Measurements from ENCODE around the gene METTL16. TPM values are rescaled to one million over a fixed set of nuclear protein-coding genes. Genes with fewer than 3 reads are reported as not detected.

METTL16 gene
- total RNA-seq, 1 experiment from 2014 or later, result 21.3 TPM

DNA sequence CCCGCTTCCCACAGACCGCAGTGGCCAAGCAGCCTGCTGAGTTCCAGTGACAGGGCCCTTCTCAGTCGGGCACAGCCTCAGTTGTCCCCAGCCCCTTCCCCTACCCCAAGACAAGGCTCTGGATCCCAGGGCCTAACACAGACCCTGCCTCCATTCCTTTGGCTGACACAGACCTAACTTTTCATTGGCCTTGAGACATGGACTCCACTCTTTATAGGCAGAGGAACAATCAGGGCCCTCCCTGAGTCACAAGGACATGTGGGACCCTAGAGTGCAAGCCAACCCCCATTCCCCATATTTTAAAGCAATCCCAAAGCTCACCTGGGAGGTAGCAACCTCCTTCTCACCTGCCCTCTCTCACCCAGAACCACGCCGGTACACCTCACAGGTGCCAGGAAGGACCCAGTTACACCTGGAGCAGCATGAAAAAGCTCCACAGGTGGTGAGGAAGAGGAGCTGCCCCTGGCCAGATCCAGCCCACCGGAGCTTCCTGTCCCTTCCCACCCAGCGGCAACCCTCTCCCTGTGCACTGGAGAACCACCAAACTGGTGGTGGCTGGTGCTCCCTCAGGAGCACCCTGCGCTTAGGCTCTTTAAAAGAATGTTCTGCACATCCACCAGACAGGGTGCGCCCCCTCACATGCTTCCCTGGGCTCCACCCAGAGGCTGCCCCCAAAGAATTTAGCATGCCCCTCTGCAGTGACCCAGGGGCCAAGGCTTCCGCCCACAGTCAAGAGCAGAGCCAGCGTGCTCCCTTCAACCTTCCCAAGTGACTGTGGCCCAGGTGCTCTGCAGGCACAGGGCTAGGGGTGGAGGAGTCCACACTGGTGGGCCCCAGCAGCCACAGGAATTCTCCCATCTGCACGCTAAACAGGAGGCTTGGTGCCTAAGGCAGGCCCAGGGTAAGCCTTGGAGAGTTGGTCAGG is 114.2 kb downstream of the METTL16 start:
- Histone ChIP-seq H3K4me3 (peak overlapping the region; percentile 15; the same call in 1 of the 2 replicates), H3K27me3 (no peaks in the 10 kb centered on the region), H3K9me3 (no peaks in the 10 kb centered on the region), H3K36me3 (no peaks in the 10 kb centered on the region)
- no peak for DNase-seq

DNA sequence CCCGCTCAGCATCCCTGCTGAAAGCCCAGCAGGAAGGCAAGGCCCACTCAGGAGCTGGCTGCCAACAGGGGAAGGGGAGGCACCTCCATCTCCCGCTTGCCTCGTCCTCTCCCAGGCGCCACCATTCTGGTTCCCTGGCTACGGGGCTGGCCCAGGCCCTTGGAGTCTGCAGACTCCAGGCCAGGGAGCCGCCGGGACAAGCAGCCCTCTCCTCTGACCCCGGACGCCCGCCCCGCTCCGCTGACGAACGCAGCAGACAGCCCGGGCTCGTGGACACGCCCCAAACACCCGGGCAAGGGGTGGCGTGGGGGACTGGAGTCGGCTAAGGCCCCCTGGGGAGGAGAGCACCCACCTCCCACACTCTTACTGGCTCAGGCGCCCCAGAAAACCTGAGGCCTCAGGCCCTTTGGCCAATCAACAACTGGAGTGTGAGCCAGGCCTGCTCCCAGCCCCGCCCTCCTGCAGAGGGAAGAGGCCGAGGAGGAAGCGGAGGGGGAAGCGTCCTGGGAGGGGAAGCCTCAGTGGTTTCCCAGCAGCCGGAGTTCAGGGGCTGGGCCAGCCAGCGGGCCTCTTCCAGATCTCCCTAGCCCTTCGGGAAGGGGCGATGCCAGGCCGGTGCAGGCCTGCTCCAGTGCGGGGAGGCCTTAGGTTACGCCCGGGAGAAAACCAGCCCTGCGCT is 115.0 kb downstream of the METTL16 start:
- peak; percentile 95 for DNase-seq
- no peaks in the 10 kb centered on the region for H3K9me3 ChIP-seq

DNA sequence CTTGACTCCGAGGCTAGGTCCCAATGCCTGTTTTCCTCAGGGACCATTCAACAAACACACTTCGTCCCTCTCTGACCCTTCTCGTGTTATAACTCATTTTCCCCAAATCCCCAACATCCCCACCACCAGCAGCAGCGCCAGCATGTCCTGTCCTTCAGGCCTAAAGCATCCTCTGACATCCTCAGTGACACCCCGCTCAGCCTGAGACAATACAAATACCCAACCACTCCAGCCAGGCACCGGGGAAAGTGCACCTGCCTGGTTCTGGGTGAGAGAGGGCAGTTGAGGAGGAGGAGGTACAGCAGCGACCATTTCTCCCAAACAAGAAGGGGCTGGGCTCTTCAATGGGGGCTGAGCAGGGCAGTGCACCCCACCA is 115.5 kb downstream of the METTL16 start:
- H3K4me3 ChIP-seq, result peak overlapping the region; percentile 34
- no peaks in the 10 kb centered on the region for H3K27me3 ChIP-seq
- no peak for DNase-seq
- no peaks in the 10 kb centered on the region for H3K9me3 ChIP-seq
- H3K36me3 ChIP-seq, result peaks cover 6% of the 10 kb centered on the region

More for the DNA sequence above, 115.0 kb downstream of the METTL16 start:
- Histone ChIP-seq H3K36me3 (peaks cover 6% of the 10 kb centered on the region), H3K27me3 (no peaks in the 10 kb centered on the region), H3K4me3 (peak overlapping the region; percentile 34)

DNA sequence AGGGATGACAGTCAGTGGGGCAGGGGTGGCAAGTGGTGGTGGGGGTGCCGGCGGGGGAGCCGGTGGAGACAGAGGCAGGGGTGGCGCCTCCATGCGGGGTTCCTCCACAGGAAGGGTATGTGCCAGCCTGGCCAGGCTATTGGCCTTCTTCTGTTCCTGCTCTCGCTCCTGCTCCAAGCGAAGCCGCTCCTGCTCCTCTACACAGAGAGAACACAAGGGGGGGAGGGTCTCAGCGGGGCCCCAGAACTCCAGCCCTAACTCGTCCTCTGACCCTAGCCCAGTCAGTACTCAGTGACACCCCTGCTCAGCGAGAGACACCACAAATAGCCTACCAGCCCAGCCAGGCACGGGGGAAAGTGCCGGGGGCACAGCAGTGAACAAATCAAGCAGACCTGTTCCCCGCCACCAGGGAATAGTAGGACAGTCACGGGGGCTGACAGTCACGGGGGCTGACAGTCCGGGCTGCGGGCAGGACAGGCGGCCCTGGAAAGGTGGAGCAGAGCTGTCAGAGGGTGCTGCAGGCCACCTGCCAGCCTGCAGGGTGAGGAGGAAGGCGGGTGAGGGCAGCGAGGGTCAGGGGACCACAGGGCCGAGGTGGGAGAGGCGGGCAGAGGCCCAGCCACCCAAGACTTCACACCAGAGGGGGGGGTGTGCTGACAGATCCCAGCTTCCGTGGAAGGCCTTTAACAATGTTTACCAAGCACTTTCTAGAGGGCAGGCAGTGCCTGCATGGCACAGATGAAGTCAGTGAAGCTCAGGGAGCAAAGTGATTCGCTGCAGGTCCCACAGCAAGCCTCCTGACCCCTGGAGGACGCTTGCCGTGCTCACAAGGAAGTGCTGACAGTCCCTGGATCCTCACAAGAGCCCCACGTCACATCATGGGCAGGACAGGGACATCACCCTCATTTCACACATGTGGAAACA is 116.2 kb downstream of the METTL16 start:
- no peak for DNase-seq
- no peak overlapping the region for H3K4me3 ChIP-seq
- H3K36me3 ChIP-seq, result peaks cover 6% of the 10 kb centered on the region
- H3K9me3 ChIP-seq, result no peaks in the 10 kb centered on the region
- no peaks in the 10 kb centered on the region for H3K27me3 ChIP-seq

DNA sequence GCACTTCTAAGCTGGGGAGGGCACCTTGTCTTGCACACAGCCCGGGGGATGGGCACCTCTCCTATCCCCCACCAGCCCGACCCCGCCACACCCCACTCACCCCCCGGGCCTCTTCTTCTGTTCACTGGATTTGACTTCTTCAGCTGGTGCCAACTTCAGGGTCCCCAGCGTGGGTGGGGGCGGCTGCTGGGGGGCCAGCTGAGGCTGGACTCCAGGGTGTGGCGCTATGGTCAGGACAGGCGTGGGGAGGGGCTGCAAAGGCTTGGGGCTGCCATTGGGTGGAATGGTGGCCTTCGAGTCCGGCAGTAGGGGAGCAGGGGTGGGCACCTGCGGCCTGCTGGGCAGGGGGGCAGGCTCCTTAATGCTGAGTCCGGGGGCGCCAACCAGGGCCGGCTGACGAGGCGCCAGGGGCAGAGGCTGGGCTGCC is 116.9 kb downstream of the METTL16 start:
- DNase-seq, result no peak
- no peaks in the 10 kb centered on the region for H3K27me3 ChIP-seq
- H3K36me3 ChIP-seq, result peaks cover 6% of the 10 kb centered on the region
- H3K9me3 ChIP-seq, result no peaks in the 10 kb centered on the region
- no peak overlapping the region for H3K4me3 ChIP-seq

DNA sequence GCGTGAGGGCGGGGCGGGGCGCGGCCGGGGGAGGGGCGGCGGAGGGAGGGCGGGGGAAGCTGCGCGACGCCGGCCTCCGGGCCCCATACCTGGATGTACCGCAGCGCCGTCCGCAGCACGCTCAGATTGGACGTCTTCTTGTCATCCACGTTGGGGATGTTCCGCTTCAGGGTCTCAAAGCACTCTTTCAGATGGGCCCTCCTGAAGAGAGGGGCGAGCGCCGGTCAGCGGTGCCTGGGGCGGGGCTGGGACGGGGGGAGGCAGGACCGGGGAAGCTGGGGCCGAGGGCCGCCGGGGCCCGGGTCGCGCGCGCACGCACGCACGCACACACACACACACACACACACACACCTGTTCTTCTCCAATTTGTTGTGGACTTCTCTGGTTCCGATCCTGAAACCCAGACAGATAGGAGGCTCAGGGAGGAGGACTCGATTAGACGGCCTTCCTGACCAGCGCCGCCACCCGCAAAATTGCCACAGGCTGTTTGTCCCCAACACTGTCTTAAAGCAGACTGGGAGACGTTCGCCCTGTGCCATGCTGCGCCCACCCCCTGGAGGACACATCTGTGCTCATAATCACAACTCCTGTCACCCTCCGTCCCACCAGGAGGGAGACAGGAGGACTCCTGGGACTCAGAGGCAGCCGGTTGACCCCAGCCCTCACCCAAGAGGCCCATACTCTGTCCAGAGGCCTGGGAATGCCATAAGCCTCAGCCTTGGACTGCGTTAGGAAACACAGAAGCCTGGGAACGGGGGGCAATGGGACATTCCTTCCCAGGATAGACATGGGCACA is 117.5 kb downstream of the METTL16 start:
- no peak for DNase-seq
- H3K36me3 ChIP-seq, result peaks cover 6% of the 10 kb centered on the region
- no peaks in the 10 kb centered on the region for H3K27me3 ChIP-seq
- no peaks in the 10 kb centered on the region for H3K9me3 ChIP-seq
- H3K4me3 ChIP-seq, result no peak overlapping the region

DNA sequence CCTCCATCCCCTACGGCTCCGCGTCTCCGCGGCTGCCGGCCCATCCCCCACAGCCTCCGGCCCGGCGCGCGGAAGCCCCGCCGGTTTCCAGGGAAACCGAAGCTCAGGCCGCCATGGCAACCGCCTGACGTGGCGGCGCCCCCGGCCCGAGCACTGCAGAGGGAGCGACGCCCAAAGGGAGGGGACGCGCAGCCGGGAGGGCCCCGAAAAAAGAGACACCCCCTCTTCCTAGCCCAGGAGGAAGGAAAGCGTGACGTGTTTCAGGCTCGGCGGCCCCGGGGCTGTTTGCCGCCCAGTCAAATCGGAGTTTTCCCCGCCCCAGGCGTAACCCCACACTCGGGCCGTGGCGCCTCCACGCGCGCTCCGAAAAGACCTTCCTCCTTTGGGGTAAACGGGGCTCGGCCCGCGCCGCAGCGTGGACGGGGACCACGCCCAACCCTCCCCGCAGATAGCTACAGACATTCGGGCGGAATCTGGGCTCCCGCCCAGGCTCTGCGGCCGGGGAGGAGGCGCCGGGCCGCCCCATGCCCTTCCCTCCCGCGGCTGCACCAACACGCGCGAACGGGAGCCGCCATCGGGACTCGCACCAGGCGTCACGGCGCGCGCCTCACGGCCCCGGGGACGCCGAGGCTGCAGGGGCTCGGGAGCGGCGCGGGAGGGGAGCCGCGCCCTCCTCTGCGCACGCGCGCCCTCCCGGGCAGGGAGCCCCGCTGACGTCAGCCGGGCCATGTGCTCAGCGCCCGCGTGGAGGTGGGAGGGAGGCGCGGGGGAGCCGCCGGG is 118.3 kb downstream of the METTL16 start:
- Histone ChIP-seq H3K4me3 (peak overlapping the region; percentile 61), H3K9me3 (no peaks in the 10 kb centered on the region), H3K27me3 (no peaks in the 10 kb centered on the region), H3K36me3 (peaks cover 6% of the 10 kb centered on the region)
- peak; percentile 81 for DNase-seq

DNA sequence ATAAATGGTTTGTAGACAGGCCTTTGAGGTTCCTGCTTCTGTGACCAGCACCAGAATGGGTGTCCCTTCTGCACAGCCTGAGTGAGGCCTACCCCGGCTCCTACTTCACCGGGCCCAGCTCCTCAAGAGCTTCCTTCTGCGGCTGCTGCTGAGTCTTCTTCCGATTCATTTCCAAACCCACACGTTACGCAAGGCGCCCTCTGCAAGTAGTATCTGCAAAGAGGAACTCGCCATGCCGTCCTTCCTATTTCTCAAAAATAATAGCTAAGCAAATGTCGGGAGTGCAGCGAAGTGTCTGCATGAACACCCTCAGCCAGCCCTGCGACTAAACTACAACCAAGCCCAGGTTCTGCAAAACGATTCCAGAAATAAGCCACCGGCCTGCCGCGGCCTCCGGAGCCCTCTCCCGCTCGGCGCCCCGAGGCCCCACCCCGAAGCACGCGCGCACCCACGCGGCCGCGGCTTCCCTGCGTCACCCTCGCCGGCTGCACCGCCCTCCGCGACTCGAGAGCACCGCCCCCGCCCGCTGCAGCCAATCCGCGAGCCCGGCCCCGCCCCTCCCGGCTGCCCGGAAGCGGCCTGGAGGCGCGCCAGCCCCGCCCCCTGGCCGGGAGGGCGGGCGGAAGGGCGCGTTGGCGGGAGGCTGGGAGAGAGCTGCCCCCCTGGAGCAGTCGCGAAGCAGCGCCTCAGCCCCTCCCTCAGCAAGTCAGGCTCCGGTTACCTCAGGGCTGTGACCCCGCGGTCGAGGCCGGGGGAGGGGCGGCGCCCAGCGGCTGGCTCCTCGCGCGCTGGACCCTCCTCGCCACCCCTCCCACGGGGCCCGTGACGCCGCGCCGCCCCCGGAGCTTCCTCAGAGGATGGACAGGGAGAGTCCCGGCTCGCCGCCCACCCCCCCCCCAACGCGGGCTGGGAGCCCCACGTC is 119.2 kb downstream of the METTL16 start:
- Histone ChIP-seq H3K27me3 (no peaks in the 10 kb centered on the region), H3K4me3 (peak overlapping the region; percentile 61), H3K9me3 (no peaks in the 10 kb centered on the region), H3K36me3 (peaks cover 6% of the 10 kb centered on the region)
- peak; percentile 92 for DNase-seq

DNA sequence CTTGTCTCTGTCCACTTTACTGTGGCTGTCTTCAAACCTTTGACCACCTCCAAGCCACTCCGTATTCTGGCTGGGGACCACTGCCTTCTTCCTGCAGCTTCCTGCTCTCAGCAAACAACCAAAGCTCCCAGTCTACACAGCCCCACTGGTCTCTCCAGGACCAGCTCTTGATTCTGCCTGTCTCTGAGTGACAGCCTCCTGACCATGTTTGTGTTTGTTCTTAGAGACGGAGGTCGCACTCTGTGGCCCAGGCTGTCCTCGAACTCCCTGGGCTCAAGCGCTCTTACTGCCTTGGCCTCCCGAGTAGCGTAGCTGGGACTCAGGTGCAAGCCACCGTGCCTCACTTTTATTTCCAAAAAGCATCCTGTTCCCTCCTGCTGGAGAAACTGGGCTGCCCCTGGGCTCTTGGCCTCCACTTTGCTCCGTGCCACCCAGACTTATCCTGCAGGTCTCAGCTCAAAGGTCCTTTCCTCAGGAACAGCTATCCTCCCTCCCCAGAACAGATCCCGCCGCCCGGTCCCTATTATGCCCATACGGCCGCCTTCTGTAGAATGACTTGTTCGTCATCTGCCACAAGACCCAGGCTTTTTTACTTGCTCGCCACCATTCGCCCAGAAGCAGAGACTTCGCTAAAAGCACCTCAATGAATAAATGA is 120.0 kb downstream of the METTL16 start:
- no peaks in the 10 kb centered on the region for H3K9me3 ChIP-seq
- DNase-seq, result no peak

DNA sequence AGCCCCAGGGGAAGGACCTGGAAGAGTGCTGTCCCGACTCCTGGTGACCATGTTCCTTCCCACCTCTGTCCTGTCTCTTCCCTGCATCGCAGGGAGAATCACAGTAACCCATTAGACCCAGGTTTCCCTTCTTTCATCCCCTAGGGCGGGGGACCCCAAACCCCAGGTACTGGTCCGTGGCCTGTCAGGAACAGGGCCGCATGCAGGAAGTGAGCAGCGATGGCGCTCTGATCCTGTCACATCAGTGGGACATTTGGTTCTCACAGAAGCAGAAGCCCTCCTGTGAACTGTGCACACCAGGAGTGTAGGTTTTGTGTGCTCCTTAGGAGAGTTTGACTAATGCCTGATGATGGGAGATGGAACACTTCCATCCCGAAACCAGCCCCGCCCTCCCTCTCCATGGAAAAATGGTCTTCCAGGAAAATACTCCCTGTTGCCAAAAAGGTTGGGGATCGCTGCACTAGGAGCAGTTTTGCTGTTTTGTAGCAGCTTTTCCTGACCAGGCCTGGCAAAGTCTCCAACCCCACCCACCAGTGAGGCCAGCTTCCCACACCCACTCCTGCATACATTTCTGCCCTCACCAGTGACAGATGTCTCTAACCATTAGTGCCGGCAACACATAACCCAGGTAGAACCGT is 121.4 kb downstream of the METTL16 start:
- no peak for DNase-seq
- H3K36me3 ChIP-seq, result peaks cover 6% of the 10 kb centered on the region

More for the DNA sequence above, 120.0 kb downstream of the METTL16 start:
- Histone ChIP-seq H3K4me3 (peak overlapping the region; percentile 49), H3K36me3 (peaks cover 6% of the 10 kb centered on the region), H3K27me3 (no peaks in the 10 kb centered on the region)

DNA sequence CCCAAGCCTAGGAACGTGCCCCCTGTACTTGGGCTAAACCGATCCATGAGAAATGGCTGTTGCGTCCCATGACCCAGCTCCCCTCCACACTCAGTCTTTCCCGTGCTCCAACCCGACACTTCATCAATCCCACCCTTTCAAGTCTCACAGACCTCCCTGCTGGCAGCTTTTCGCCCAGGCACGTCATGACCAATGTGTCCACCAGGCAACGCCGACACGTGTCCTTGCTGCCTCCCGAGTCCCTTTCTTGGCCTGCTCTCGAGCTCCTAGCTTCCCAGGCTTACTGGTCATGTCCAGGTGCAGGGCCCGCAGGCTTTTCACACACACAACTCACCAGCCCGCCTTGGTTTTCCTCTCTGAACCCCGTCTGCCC is 123.0 kb downstream of the METTL16 start:
- DNase-seq, result no peak
- Histone ChIP-seq H3K4me3 (no peak overlapping the region), H3K36me3 (peaks cover 6% of the 10 kb centered on the region), H3K9me3 (no peaks in the 10 kb centered on the region), H3K27me3 (no peaks in the 10 kb centered on the region)

More for the DNA sequence above, 121.4 kb downstream of the METTL16 start:
- Histone ChIP-seq H3K27me3 (no peaks in the 10 kb centered on the region), H3K4me3 (no peak overlapping the region), H3K9me3 (no peaks in the 10 kb centered on the region)

DNA sequence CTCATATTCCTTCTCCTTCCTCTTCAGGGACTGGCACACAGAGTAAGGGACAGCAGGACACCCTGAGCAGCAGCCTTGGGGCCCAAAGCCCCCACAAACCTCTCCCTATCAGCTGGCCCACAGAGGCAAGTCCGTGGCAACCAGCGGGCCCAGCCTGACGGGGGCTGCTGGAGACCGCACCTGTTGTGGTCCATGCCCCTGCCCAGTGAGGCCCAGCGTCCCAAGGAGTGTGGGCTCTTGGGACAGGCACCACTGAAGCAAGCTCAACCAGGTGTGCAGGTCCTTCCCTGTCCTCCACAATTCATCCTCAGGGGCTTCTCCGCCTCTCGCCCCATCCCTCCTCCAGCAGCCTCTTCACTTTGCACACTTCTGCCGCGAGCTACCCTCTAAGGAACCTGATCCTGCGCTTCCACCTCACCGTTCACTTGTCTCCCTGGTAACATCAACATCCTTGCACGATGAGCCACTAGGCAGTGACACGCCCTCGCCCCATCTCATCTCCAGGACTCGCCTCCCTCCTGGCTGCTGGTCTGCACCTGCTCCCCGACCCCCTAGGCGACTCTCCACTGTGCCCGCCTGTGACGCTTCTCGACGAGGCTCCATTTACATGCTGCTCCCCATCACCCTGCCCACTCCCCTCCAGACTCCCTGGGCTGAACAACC is 123.5 kb downstream of the METTL16 start:
- H3K36me3 ChIP-seq, result peaks cover 6% of the 10 kb centered on the region
- no peak overlapping the region for H3K4me3 ChIP-seq
- DNase-seq, result no peak
- H3K27me3 ChIP-seq, result no peaks in the 10 kb centered on the region
- no peaks in the 10 kb centered on the region for H3K9me3 ChIP-seq

Data from MG63 (cell line).